Nephron (organoid): Measurements from ENCODE around the gene SH3TC2.
A peak's percentile ranks its signal among the peaks of the same experiment; 100 is the strongest.

ENCODE experiments used
- H3K27ac Mint-ChIP-seq, 3 experiments: 2 replicates each; pipeline ENCODE4 v1.8.0; 2020; ENCODE audit warnings: mixed read lengths in 3 of 3, mild to moderate bottlenecking in 2 of 3, moderate library complexity in 1 of 3
- H3K27me3 Mint-ChIP-seq: 2 replicates; pipeline ENCODE4 v1.8.0; 2021; ENCODE audit warnings: low read depth, mild to moderate bottlenecking, moderate library complexity, mixed read lengths
- H3K36me3 Mint-ChIP-seq: 2 replicates; pipeline ENCODE4 v1.8.0; 2020; ENCODE audit warnings: low read depth, mixed read lengths
- H3K4me1 Mint-ChIP-seq: 2 replicates; pipeline ENCODE4 v1.8.0; 2020; ENCODE audit warnings: mixed read lengths
- H3K4me3 Mint-ChIP-seq, 3 experiments: 2 replicates each; pipeline ENCODE4 v1.8.0; 2020; ENCODE audit warnings: mild to moderate bottlenecking in 3 of 3, mixed read lengths in 3 of 3, moderate library complexity in 2 of 3
- H3K9me3 Mint-ChIP-seq: 2 replicates; pipeline ENCODE4 v1.8.0; 2020; ENCODE audit warnings: mixed read lengths
- CTCF ChIP-seq, 3 experiments: fragments of 200-600 bp; sonication (generic); IDR thresholded peaks; one replicate each; pipeline ENCODE4 v1.5.0; 2021; ENCODE audit warnings: antibody characterized with exemption in 3 of 3; ENCODE audit not compliant: unreplicated experiment in 3 of 3

SH3TC2 gene

DNA sequence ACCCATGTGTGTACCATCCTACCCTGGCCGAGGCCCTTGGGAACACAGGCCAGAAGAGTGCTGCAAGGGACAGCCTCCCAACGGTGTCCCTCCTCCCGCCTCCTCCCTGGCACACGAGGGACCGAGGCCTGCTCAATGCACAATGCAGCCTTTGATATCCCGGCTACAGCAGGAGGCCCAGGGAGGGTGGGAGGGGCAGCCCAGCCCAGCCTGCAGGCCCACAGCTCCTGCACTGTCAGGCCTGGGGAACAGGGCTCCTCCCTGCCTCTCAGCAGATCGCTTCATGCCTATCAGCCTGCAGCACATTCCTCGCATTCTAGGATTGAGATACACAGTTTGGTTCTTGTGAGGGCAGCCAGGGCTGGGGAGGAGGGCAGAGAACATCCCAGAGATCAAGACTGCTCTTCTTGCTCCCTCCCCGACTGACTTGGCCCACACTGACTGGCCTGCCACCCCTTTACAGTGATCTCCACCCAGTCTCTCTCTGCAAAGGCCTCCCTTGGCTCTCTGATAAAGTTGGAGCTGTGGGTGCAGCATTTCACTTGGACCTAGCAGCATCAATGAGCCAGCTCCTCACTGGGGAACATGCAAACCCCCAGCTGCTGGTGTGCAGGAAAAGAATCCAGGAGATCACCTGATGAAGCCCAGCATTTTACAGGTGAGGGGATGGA, at the start of gene SH3TC2:
Gene SH3TC2 (minus strand): TSS at position 46 of the 671 bp plus-strand sequence. CDS start 40 bp downstream, at position 6.
- no peaks in the 10 kb centered on the region for H3K36me3 Mint-ChIP-seq
- H3K4me3 Mint-ChIP-seq = no peak within 1 kb of the TSS
- no peak for TF ChIP-seq CTCF (IDR thresholded peaks at IDR 0.05; ENCODE audit: unreplicated experiment in 3 of 3)
- no peaks in the 10 kb centered on the region for H3K27me3 Mint-ChIP-seq
- H3K27ac Mint-ChIP-seq = peak within 1 kb of the TSS in 2 of 3 experiments; percentile 9 to 49
- H3K4me1 Mint-ChIP-seq = no peaks in the 10 kb centered on the region
- H3K9me3 Mint-ChIP-seq = peaks cover 10% of the 10 kb centered on the region

- Mint-ChIP-seq H3K4me1 (no peaks in the 10 kb centered on the region), H3K4me3 (no peak overlapping the region), H3K27ac (no peak overlapping the region), H3K36me3 (no peaks in the 10 kb centered on the region), H3K27me3 (peaks cover 8% of the 10 kb centered on the region), H3K9me3 (no peaks in the 10 kb centered on the region)
- no peak for TF ChIP-seq CTCF (IDR thresholded peaks at IDR 0.05; ENCODE audit: unreplicated experiment in 3 of 3)
Observed at GRCh38 chr5:149110406-149110805, 47.5 kb upstream of the SH3TC2 start.

GRCh38 chr5:149108651-149109280, 45.9 kb upstream of the SH3TC2 start:
- TF ChIP-seq CTCF (IDR thresholded peaks at IDR 0.05; ENCODE audit: unreplicated experiment in 3 of 3) = no peak
- no peak overlapping the region for H3K27ac Mint-ChIP-seq
- no peaks in the 10 kb centered on the region for H3K9me3 Mint-ChIP-seq
- H3K36me3 Mint-ChIP-seq = no peaks in the 10 kb centered on the region
- H3K4me3 Mint-ChIP-seq = no peak overlapping the region
- H3K27me3 Mint-ChIP-seq = peaks cover 8% of the 10 kb centered on the region
- H3K4me1 Mint-ChIP-seq = no peaks in the 10 kb centered on the region

DNA sequence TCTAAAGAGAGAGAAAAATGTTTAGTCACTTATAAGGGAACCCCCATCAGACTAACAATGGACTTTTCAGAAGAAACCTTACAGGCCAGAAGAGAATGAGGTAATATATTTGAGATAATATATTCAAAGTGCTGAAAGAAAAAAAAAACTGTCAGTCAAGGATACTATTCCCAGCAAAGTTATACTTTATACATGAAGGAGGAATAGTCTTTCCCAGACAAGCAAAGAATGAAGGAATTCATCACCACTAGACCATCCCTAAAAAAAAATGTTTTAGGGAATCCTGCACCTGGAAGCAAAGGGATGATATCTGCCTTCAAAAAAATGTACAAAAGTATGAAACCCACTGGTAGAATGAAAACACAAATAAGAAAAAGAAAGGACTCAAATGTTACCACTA, 37.5 kb upstream of the SH3TC2 start:
- Mint-ChIP-seq H3K27ac (no peak overlapping the region), H3K4me3 (no peak overlapping the region), H3K9me3 (peaks cover 49% of the 10 kb centered on the region), H3K27me3 (peaks cover 10% of the 10 kb centered on the region), H3K4me1 (no peaks in the 10 kb centered on the region), H3K36me3 (peaks cover 4% of the 10 kb centered on the region)
- TF ChIP-seq CTCF (IDR thresholded peaks at IDR 0.05; ENCODE audit: unreplicated experiment in 3 of 3) = no peak

DNA sequence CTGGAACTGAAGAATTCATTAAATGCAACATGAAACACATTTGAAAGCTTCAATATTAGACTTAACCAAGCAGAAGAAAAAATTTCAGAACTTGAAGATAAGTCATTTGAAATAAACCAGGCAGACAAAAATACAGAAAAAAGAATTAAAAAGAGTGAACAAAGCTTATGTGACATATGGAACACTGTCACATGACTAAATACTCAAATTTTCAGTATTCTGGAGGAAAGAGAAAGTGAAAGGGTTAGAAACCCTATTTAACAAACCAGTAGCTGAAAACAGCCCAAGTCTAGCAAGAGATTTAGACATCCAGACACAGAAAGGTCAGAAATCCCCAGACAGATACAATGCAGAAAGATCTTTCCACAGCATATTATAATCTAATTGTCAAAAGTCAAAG, 37.1 kb upstream of the SH3TC2 start:
- Mint-ChIP-seq H3K4me3 (no peak overlapping the region), H3K36me3 (peaks cover 4% of the 10 kb centered on the region), H3K9me3 (peaks cover 50% of the 10 kb centered on the region), H3K4me1 (no peaks in the 10 kb centered on the region), H3K27ac (no peak overlapping the region), H3K27me3 (peaks cover 10% of the 10 kb centered on the region)
- TF ChIP-seq CTCF (IDR thresholded peaks at IDR 0.05; ENCODE audit: unreplicated experiment in 3 of 3) = no peak

- Mint-ChIP-seq H3K27ac (no peak overlapping the region), H3K4me3 (no peak overlapping the region), H3K9me3 (peaks cover 44% of the 10 kb centered on the region), H3K36me3 (peaks cover 4% of the 10 kb centered on the region), H3K27me3 (no peaks in the 10 kb centered on the region), H3K4me1 (peaks cover 5% of the 10 kb centered on the region)
- TF ChIP-seq CTCF (IDR thresholded peaks at IDR 0.05; ENCODE audit: unreplicated experiment in 3 of 3) = no peak
Observed at GRCh38 chr5:149094996-149095395, 32.1 kb upstream of the SH3TC2 start.
